Measurements from ENCODE around the gene LHFPL4. TPM values are rescaled to one million over a fixed set of nuclear protein-coding genes. Genes with fewer than 3 reads are reported as not detected.
A peak's percentile ranks its signal among the peaks of the same experiment; 100 is the strongest.
"Not testable (repeated sequence)": the region's sequence is repeated elsewhere in the genome, so short reads cannot be mapped to it uniquely, and the experiment has no call there.

LHFPL4 gene
- 1.7 and 3.5 TPM in 2 replicates for total RNA-seq (ENCODE audit: low replicate concordance)
- long read RNA-seq = 0 reads

DNA sequence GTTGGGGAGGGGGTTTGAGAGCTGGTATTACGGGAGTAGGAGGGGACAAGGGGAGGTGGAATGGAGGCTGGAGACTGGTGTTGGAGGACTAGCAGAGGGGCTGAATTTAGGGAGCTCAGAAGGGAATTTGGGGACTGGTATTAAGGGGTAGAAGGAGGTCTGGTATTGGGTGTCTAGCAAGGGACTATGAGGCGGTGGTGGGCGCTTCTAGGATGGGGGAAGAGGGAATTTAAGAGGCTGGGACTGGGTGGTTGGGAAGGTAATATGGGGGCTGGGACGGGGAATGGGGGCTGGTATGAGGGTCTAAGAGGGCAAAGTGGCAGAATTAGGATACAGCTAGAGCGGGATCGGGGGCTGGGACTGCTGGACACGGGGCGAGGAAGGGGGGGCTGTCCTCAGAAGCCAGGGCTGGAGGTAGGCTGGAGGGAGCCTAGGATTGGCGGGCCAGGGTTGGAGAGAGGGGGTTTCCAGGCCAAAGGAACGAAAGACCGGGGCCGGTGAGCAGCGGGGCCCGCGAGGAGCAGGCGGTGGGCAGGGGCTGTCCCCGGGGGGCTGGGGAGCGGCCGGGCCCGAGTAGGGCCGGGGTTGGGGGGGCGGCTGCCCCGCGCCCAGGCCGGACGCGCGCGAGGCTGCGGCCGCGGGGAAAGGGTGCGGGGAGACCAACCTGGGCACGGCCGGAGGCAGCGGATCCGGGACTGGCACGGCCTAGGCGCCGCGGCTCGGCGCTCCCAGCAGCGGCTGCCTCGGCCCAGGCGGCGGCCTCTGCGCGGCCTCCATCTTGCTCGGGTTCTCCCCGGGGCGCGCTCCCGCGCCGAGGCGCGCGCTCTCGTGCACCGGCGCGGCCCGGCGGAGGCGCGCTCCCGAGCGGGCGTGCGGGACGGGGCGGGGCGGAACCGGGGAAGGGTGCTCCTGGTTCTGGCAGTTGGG, at the start of gene LHFPL4:
Gene LHFPL4, minus strand, starts transcription at position 802 of the 927 bp plus-strand sequence. CDS start 1,143 bp downstream, outside the sequence.
- no peaks in the 10 kb centered on the region for H3K9me3 Mint-ChIP-seq
- no peak for DNase-seq (ENCODE audit: extremely low spot score, unreplicated experiment)
- H3K27ac Mint-ChIP-seq = no peak within 1 kb of the TSS
- peaks cover 4% of the 10 kb centered on the region for H3K4me1 Mint-ChIP-seq (ENCODE audit: unreplicated experiment)
- no peaks in the 10 kb centered on the region for H3K36me3 Mint-ChIP-seq
- H3K4me3 Mint-ChIP-seq = peak within 1 kb of the TSS; percentile 54
- TF ChIP-seq, protein P1, sequence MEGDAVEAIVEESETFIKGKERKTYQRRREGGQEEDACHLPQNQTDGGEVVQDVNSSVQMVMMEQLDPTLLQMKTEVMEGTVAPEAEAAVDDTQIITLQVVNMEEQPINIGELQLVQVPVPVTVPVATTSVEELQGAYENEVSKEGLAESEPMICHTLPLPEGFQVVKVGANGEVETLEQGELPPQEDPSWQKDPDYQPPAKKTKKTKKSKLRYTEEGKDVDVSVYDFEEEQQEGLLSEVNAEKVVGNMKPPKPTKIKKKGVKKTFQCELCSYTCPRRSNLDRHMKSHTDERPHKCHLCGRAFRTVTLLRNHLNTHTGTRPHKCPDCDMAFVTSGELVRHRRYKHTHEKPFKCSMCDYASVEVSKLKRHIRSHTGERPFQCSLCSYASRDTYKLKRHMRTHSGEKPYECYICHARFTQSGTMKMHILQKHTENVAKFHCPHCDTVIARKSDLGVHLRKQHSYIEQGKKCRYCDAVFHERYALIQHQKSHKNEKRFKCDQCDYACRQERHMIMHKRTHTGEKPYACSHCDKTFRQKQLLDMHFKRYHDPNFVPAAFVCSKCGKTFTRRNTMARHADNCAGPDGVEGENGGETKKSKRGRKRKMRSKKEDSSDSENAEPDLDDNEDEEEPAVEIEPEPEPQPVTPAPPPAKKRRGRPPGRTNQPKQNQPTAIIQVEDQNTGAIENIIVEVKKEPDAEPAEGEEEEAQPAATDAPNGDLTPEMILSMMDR (conservative IDR thresholded peaks at IDR 0.05) = no peak
- peaks cover 78% of the 10 kb centered on the region for H3K27me3 Mint-ChIP-seq

DNA sequence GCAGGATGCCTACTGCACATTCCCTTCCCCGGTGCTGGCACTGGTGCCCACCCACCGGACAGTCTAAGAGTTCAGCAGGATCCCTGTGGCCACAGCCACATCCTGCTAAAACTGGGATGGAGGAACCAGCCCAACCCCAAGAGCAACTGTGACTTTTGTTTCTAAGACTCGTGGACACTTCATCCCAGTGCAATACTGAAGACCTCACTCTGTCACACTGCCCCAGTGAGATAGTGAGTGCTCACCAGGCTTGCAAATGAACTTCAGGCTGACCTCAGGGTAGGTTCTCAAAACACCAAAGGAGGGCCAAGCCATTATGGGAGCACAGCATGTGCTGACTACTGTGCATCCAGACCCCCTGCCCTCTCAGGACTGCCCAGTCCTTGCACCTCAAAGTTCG, 49.0 kb upstream of the LHFPL4 start:
- Mint-ChIP-seq H3K9me3 (peaks cover 10% of the 10 kb centered on the region), H3K27me3 (peaks cover 20% of the 10 kb centered on the region), H3K4me1 (ENCODE audit: unreplicated experiment) (peaks cover 6% of the 10 kb centered on the region), H3K36me3 (no peaks in the 10 kb centered on the region), H3K27ac (no peak overlapping the region), H3K4me3 (no peak overlapping the region)
- TF ChIP-seq, protein P1 (conservative IDR thresholded peaks at IDR 0.05) = no peak
- DNase-seq (ENCODE audit: extremely low spot score, unreplicated experiment) = no peak

DNA sequence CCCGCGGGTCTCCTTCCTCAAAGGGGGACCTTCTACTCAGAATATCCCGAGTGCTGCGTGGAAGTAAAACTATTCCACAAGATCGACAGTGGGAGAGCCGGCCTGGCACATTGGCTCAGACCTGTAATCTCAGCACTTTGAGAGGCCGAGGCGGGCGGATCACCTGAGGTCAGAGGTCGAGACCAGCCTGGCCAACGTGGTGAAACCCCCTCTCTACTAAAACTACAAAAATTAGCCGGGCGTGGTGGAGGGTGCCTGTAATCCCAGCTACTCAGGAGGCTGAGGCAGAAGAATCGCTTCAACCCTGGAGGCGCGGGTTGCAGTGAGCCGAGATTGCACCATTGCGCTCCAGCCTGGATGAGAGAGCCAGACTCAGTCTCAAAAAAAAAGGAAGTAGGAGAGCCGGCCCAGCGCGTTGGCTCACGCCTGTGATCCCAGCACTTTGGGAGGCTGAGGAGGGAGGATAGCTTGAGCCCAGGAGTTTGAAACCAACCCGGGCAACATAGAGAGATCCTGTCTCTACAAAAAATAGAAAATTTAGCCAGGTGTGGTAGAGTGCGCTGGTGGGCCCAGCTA, 47.5 kb upstream of the LHFPL4 start:
- H3K27ac Mint-ChIP-seq; H3K36me3 Mint-ChIP-seq; H3K4me1 Mint-ChIP-seq (ENCODE audit: unreplicated experiment); DNase-seq (ENCODE audit: extremely low spot score, unreplicated experiment); H3K4me3 Mint-ChIP-seq; H3K9me3 Mint-ChIP-seq: not testable (repeated sequence)
- peaks cover 20% of the 10 kb centered on the region for H3K27me3 Mint-ChIP-seq

DNA sequence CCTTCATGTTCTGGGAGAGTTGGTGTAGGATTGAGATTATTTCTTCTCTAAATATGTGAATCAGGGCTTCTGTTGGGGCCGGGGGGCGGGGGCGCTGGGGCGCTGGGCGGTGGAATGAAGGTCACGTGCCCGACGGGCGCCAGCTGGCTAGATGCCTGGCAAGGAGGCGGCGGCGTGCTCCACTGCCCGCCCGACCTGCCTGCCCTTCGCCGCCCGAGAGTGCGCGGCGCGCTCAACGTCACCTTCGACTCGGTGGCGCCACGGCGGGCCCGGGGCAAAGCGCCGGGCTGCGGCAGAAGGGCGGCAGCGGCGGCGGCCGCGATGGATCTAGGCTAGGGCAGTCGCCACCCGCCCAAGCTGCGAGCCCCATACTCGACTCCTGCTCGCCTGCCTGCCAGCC, 47.0 kb upstream of the LHFPL4 start:
- no peak overlapping the region for H3K27ac Mint-ChIP-seq
- peaks cover 6% of the 10 kb centered on the region for H3K4me1 Mint-ChIP-seq (ENCODE audit: unreplicated experiment)
- no peak for DNase-seq (ENCODE audit: extremely low spot score, unreplicated experiment)
- peaks cover 22% of the 10 kb centered on the region for H3K27me3 Mint-ChIP-seq
- TF ChIP-seq, protein P1 (conservative IDR thresholded peaks at IDR 0.05) = no peak
- H3K36me3 Mint-ChIP-seq = no peaks in the 10 kb centered on the region
- H3K9me3 Mint-ChIP-seq = peaks cover 5% of the 10 kb centered on the region
- H3K4me3 Mint-ChIP-seq = peak overlapping the region; percentile 20

DNA sequence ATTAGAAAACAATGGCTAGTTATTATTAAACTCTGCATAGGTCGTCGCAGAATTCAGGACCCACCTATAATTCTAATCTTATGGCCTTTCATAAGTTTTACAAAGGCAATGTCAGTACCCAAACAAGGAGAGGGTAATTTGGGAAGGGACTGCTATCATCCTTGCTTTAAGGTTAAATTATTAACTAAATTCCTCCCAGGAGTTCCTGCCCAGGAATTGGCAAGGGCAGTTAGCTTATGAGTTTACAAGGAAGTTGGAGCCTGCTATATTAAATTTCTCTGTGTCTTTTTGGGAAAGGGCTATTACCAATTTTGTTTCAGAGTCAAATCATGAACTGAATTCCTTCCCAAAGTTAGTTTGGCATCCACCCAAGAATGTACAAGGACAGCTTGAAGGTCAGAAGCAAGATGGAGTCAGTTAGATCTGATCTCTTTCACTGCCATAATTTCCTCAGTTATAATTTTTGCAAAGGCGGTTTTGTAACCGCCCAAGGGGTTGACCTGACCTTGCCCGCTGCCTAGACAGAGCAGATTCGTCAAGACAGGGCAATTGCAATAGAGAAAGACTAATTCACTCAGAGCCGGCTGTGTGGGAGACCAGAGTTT, 45.3 kb upstream of the LHFPL4 start:
- Mint-ChIP-seq H3K4me1 (ENCODE audit: unreplicated experiment) (peaks cover 6% of the 10 kb centered on the region), H3K9me3 (no peaks in the 10 kb centered on the region)
- TF ChIP-seq, protein P1 (conservative IDR thresholded peaks at IDR 0.05) = no peak

More for the DNA sequence above, 45.3 kb upstream of the LHFPL4 start:
- Mint-ChIP-seq H3K27me3 (peaks cover 24% of the 10 kb centered on the region), H3K27ac (no peak overlapping the region), H3K4me3 (no peak overlapping the region), H3K36me3 (no peaks in the 10 kb centered on the region)
- no peak for DNase-seq (ENCODE audit: extremely low spot score, unreplicated experiment)

All from type B pancreatic cell (in vitro differentiated cells).